Coronary artery (tissue), 2 donors: ENCODE results near the gene CWH43.
A peak's percentile ranks its signal among the peaks of the same experiment; 100 is the strongest.
"Not testable (repeated sequence)": the region's sequence is repeated elsewhere in the genome, so short reads cannot be mapped to it uniquely, and the experiment has no call there.

Experiments used
- DNase-seq: peaks from one replicate; pipeline ENCODE4 v3.0.0-alpha.2; 2017; ENCODE audit warnings: low spot score
- H3K27ac ChIP-seq, 2 donors: fragments of 200-600 bp; sonication (generic); one replicate each; pipeline ENCODE4 v1.5.1; 2016 to 2019
- H3K4me3 ChIP-seq: fragments of 200-600 bp; sonication (generic); 2 replicates; pipeline ENCODE4 v1.5.1; 2016; ENCODE audit warnings: mild to moderate bottlenecking, moderate library complexity

The CWH43 gene

DNA sequence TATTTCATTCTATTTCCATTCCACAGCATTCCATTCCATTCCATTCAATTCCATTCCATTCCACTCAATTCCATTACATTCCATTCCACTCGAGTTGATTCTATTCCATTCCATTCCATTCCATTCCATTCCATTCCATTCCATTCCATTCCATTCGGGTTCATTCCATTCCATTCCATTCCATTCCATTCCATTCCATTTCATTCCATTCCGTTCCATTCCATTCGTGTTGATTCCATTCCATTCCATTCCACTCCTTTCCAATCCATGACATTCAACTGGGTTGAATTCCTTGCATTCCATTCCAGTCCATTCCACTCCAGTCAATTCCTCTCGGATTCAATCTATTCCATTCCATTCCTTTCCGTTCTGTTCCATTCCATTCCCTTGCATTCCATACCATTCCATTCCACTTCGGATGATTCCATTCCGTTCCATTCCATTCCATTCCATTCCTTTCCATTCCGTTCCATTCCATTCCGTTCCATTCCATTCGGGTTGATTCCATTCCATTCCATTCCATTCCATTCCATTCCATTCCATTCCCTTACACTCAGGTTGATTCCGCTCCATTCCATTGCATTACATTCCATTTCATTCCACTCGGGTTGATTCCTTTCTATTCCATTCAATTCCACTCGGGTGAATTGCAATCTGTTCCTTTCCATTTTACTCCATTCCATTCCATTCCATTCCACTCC is 117.5 kb downstream of the CWH43 start:
- not testable (repeated sequence) for H3K4me3 ChIP-seq, H3K27ac ChIP-seq, DNase-seq

DNA sequence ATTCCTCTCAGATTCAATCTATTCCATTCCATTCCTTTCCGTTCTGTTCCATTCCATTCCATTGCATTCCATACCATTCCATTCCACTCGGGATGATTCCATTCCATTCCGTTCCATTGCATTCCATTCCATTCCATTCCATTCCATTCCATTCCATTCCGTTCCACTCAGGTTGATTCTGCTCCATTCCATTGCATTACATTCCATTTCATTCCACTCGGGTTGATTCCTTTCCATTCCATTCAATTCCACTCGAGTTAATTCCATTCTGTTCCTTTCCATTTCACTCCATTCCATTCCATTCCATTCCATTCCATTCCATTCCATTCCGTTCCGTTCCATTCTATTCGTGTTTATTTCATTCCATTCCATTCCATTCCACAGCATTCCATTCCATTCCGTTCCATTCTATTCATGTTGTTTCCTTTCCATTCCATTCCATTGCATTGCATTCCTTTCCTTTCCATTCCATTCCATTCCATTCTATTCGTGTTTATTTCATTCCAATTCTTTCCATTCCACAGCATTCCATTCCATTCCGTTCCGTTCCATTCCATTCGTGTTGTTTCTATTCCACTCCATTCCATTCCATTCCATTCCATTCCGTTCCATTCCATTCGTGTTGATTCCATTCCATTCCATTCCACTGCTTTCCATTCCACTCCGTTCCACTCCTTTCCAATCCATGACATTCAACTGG is 118.3 kb downstream of the CWH43 start:
- H3K4me3 ChIP-seq, DNase-seq, H3K27ac ChIP-seq: not testable (repeated sequence)

DNA sequence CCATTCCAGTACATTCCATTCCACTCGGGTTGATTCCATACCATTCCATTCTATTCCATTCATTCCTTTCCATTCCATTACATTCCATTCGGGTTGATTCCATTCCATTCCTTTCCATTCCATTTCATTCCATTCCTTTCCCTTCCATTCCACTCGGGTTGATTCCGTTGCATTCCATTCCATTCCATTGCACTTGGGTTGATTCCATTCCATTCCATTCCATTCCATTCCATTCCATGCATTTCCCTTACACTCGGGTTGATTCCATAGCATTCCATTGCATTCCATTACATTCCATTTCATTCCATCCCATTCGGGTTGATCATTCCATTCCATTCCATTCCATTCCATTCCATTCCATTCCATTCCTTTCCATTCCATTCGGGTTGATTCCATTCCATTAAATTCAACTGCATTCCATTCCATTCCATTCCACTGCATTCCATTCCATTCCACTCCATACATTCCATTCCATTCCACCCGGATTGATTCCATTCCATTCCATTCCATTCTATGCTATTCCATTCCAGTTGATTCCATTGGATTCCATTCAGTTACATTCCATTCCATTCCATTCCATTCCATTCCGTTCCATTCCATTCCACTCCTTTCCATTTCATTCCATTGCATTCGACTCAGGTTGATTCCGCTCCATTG is 119.3 kb downstream of the CWH43 start:
- not testable (repeated sequence) for H3K4me3 ChIP-seq, DNase-seq, H3K27ac ChIP-seq

DNA sequence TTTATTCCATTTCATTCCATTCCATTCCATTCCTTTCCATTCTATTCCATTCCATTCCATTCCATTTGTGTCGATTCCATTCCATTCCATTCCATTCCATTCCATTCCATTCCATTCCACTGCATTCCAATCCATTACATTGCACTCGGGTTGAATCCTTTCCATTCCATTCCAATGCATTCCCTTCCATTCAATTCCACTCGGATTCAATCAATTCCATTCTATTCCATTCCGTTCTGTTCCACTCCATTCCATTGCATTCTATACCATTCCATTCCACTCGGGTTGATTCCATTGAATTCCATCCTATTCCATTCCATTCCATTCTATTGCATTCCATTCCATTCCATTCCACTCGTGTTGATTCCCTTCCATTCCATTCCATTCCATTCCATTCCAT is 121.2 kb downstream of the CWH43 start:
- peak overlapping the region; percentile 0 for H3K4me3 ChIP-seq
- not testable (repeated sequence) for H3K27ac ChIP-seq, DNase-seq

DNA sequence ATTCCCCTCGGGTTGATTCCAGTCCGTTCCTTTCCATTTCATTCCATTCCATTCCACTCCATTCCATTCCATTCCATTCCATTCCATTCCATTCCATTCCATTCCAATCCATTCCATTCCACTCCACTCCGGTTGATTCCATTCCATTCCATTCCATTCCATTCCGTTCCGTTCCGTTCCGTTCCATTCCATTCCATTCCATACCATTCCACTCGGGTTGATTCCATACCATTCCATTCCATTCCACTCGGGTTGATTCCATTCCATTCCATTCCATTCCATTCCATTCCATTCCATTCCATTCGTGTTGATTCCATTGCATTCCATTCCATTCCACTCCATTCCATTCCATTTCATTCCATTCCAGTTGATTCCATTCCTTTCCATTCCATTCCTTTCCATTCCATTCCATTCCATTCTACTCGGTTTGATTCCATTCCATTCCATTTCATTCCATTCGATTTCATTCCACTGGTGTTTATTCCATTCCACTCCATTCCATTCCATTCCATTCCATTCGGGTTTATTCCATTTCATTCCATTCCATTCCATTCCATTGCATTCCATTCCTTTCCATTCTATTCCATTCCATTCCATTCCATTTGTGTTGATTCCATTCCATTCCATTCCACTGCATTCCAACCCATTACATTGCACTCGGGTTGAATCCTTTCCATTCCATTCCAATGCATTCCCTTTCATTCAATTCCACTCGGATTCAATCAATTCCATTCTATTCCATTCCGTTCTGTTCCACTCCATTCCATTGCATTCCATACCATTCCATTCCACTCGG is 122.3 kb downstream of the CWH43 start:
- H3K4me3 ChIP-seq, H3K27ac ChIP-seq, DNase-seq: not testable (repeated sequence)

DNA sequence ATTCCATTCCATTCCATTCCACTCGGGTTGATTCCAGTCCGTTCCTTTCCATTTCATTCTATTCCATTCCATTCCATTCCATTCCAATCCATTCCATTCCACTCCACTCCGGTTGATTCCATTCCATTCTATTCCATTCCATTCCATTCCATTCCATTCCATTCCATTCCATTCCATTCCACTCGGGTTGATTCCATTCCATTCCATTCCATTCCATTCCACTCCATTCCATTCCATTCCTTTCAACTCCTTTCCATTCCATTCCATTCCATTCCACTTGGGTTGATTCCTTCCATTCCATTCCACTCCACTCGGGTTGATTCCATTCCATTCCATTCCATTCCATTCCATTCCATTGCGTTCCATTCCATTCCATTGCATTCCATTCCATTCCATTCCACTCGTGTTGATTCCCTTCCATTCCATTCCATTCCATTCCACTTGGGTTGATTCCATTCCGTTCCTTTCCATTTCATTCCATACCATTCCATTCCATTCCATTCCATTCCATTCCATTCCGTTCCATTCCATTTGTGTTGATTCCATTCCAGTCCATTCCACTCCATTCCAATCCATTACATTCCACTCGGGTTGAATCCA is 123.6 kb downstream of the CWH43 start:
- not testable (repeated sequence) for H3K27ac ChIP-seq, H3K4me3 ChIP-seq, DNase-seq

DNA sequence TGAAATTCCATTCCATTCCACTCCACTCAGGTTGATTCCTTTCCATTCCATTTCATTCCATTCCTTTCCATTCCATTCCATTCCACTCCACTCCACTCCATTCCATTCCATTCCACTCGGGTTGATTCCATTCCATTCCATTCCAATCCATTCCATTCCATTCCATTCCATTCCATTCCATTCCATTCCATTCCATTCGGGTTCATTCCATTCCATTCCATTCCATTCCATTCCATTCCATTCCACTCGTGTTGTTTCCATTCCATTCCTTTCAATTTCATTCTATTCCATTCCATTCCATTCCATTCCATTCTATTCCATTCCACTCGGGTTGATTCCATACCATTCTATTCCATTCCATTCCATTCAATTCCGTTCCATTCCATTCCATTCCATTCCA is 124.5 kb downstream of the CWH43 start:
- H3K27ac ChIP-seq, DNase-seq, H3K4me3 ChIP-seq: not testable (repeated sequence)
